ENCODE measurements around the gene FAAP20. TPM values are rescaled to one million over a fixed set of nuclear protein-coding genes. Genes with fewer than 3 reads are reported as not detected.

The FAAP20 gene
- total RNA-seq, 1 donor, result 25.3 TPM

DNA sequence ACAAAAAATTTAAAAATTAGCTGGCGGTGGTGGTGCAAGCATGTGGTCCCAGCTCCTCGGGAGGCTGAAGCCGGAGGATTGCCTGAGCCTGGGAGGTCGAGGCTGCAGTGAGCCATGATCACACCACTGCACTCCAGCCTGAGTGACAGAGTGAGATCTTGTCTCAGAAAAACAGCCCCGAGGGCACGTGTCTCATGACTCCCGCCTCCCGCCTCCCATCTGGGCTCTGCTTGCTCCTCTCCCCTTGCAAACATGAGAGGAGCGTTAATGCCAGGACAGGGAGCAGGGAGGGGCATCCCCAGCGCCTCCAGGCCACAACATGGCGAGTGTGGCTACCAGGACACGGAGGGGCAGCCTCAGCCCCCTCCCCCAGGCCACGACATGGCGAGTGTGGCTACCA, 28.3 kb downstream of the FAAP20 start:
- H3K4me1 ChIP-seq (ENCODE audit: insufficient read depth, low read length), result no peaks in the 10 kb centered on the region
- H4K20me1 ChIP-seq (ENCODE audit: insufficient read depth, low read length), result no peaks in the 10 kb centered on the region
- no peaks in the 10 kb centered on the region for H3K79me2 ChIP-seq (ENCODE audit: insufficient read depth, low read length)
- H2AFZ ChIP-seq (ENCODE audit: low read length), result no peak overlapping the region
- no peak overlapping the region for H3K27ac ChIP-seq (ENCODE audit: low read depth, low read length)
- DNase-seq (ENCODE audit: insufficient read length, low spot score, missing footprints), result no peak
- TF ChIP-seq, protein P1, sequence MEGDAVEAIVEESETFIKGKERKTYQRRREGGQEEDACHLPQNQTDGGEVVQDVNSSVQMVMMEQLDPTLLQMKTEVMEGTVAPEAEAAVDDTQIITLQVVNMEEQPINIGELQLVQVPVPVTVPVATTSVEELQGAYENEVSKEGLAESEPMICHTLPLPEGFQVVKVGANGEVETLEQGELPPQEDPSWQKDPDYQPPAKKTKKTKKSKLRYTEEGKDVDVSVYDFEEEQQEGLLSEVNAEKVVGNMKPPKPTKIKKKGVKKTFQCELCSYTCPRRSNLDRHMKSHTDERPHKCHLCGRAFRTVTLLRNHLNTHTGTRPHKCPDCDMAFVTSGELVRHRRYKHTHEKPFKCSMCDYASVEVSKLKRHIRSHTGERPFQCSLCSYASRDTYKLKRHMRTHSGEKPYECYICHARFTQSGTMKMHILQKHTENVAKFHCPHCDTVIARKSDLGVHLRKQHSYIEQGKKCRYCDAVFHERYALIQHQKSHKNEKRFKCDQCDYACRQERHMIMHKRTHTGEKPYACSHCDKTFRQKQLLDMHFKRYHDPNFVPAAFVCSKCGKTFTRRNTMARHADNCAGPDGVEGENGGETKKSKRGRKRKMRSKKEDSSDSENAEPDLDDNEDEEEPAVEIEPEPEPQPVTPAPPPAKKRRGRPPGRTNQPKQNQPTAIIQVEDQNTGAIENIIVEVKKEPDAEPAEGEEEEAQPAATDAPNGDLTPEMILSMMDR (IDR thresholded peaks at IDR 0.05; ENCODE audit: extremely low read depth, low read depth, low read length), result no peak
- H3K9me3 ChIP-seq (ENCODE audit: low read depth, low read length), result no peaks in the 10 kb centered on the region
- peaks cover 19% of the 10 kb centered on the region for H3K27me3 ChIP-seq (ENCODE audit: insufficient read depth, low read length)
- no peak overlapping the region for H3K4me2 ChIP-seq (ENCODE audit: insufficient read depth, low read length)
- no peaks in the 10 kb centered on the region for H3K36me3 ChIP-seq (ENCODE audit: insufficient read depth, low read length)
- no peak overlapping the region for H3K4me3 ChIP-seq (ENCODE audit: insufficient read depth, low read length)

DNA sequence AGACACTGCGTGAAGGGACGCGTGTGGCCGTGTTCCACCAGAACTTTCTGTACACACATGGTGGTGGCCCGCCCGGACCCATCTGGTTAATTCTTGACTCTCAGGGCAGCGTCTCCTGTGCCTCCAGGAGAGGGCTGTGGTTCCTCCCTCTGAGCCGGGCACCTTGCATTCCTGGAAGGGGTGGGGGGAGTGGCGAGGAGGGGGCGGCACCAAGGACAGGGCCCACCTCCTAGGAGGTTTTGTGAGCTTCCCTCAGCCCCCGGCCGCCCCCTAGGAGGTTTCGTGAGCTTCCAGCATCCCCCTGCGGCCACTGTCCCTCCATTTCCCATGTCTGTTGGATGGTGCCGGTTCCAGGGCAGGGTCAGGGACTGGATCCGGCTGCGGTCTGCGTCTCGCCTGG, 28.9 kb downstream of the FAAP20 start:
- H3K4me2 ChIP-seq (ENCODE audit: insufficient read depth, low read length), result no peak overlapping the region
- no peak overlapping the region for H3K4me3 ChIP-seq (ENCODE audit: insufficient read depth, low read length)
- no peaks in the 10 kb centered on the region for H3K9me3 ChIP-seq (ENCODE audit: low read depth, low read length)
- H3K4me1 ChIP-seq (ENCODE audit: insufficient read depth, low read length), result no peaks in the 10 kb centered on the region
- no peak overlapping the region for H2AFZ ChIP-seq (ENCODE audit: low read length)
- no peak for DNase-seq (ENCODE audit: insufficient read length, low spot score, missing footprints)
- peaks cover 19% of the 10 kb centered on the region for H3K27me3 ChIP-seq (ENCODE audit: insufficient read depth, low read length)
- no peak overlapping the region for H3K27ac ChIP-seq (ENCODE audit: low read depth, low read length)
- H4K20me1 ChIP-seq (ENCODE audit: insufficient read depth, low read length), result no peaks in the 10 kb centered on the region
- TF ChIP-seq, protein P1 (IDR thresholded peaks at IDR 0.05; ENCODE audit: extremely low read depth, low read depth, low read length), result no peak
- no peaks in the 10 kb centered on the region for H3K79me2 ChIP-seq (ENCODE audit: insufficient read depth, low read length)
- H3K36me3 ChIP-seq (ENCODE audit: insufficient read depth, low read length), result no peaks in the 10 kb centered on the region

DNA sequence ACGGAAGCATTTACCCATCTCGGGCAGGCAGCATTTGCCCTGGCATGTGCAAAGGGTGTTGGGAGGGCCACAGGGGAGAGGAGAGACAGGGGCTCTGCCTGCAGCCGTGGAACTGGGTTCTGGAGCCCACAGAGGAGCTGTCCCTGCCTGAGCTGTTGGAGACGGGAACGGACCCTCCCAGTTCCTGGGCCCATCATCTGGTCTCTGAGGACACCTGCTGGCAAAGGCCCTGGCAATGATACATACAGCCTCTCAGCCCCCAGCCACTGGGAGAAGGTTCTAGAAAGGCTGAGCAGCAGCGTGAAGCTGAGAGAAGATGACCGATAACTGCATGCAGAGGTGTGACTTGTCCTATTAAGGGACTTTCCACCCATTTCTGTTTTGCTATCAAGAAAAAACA, 31.4 kb downstream of the FAAP20 start:
- no peak for DNase-seq (ENCODE audit: insufficient read length, low spot score, missing footprints)
- Histone ChIP-seq H3K4me3 (ENCODE audit: insufficient read depth, low read length) (no peak overlapping the region), H3K9me3 (ENCODE audit: low read depth, low read length) (no peaks in the 10 kb centered on the region), H2AFZ (ENCODE audit: low read length) (no peak overlapping the region), H4K20me1 (ENCODE audit: insufficient read depth, low read length) (no peaks in the 10 kb centered on the region), H3K36me3 (ENCODE audit: insufficient read depth, low read length) (no peaks in the 10 kb centered on the region), H3K4me1 (ENCODE audit: insufficient read depth, low read length) (no peaks in the 10 kb centered on the region), H3K79me2 (ENCODE audit: insufficient read depth, low read length) (no peaks in the 10 kb centered on the region), H3K27me3 (ENCODE audit: insufficient read depth, low read length) (peaks cover 15% of the 10 kb centered on the region), H3K4me2 (ENCODE audit: insufficient read depth, low read length) (no peak overlapping the region), H3K27ac (ENCODE audit: low read depth, low read length) (no peak overlapping the region)
- TF ChIP-seq, protein P1 (IDR thresholded peaks at IDR 0.05; ENCODE audit: extremely low read depth, low read depth, low read length), result no peak

DNA sequence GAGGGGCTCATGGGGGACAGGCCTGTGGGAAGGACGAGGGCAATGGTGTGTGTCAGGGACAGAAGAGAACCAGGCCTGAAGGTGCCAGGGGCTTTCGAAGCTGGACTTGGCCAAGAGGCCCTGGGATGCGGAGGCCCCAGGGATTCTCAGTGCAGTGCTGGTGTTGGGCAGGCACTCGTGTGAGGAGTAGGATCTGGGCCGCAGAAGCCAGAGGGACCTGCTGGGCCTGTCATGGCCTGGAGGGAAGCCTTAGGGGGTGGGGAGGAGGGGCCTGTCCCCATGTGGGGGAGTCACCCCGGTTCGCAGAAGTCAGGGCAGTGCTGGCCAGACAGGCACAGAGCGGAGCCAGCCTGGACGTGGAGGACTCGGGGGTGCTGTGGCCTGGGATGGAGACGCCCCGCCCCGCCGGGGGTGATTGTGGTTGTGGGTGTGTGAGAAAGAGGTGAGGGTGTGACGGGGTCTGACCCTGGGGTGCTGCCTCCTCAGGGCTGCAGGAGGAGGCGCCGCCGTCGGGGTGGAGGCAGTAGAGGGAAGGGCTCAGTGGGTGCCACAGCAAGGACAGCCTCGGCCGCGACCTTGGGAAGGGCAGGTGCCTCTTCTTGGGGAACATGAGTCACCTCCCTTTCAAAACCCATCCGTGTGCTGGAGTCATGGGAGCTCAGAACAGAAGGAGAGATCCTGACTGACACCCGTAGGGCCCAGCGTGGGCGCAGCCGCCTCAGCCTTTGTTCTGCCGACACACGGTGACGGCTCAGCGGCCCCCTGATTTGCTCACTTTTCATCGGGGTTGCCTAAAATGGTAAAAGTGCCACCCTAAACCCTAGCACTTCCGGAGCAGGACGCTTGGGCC, 33.9 kb downstream of the FAAP20 start:
- peaks cover 3% of the 10 kb centered on the region for H3K27me3 ChIP-seq (ENCODE audit: insufficient read depth, low read length)
- H3K4me1 ChIP-seq (ENCODE audit: insufficient read depth, low read length), result no peaks in the 10 kb centered on the region

More for the DNA sequence above, 33.9 kb downstream of the FAAP20 start:
- H3K36me3 ChIP-seq (ENCODE audit: insufficient read depth, low read length), result no peaks in the 10 kb centered on the region
- no peaks in the 10 kb centered on the region for H3K9me3 ChIP-seq (ENCODE audit: low read depth, low read length)
- H3K4me2 ChIP-seq (ENCODE audit: insufficient read depth, low read length), result no peak overlapping the region
- no peak for DNase-seq (ENCODE audit: insufficient read length, low spot score, missing footprints)
- H4K20me1 ChIP-seq (ENCODE audit: insufficient read depth, low read length), result no peaks in the 10 kb centered on the region
- H3K27ac ChIP-seq (ENCODE audit: low read depth, low read length), result no peak overlapping the region
- H3K79me2 ChIP-seq (ENCODE audit: insufficient read depth, low read length), result no peaks in the 10 kb centered on the region
- H3K4me3 ChIP-seq (ENCODE audit: insufficient read depth, low read length), result no peak overlapping the region
- H2AFZ ChIP-seq (ENCODE audit: low read length), result no peak overlapping the region
- TF ChIP-seq, protein P1 (IDR thresholded peaks at IDR 0.05; ENCODE audit: extremely low read depth, low read depth, low read length), result no peak

Data from osteoblast (primary cell).